B cell (primary cell): ENCODE results near the gene PLPPR3.

Source experiments
- CTCF ChIP-seq: fragments of 200-600 bp; IDR thresholded peaks from one replicate; pipeline ENCODE4 v1.8.0; 2022; ENCODE audit warnings: antibody characterized with exemption, mild to moderate bottlenecking
- EZH2 ChIP-seq: IDR thresholded peaks from 2 replicates; pipeline ENCODE4 v1.6.1; 2012; ENCODE audit warnings: borderline replicate concordance, low read depth, mild to moderate bottlenecking, moderate library complexity, low read length; ENCODE audit not compliant: insufficient read depth, poor library complexity, severe bottlenecking

- TF ChIP-seq CTCF (peak; percentile 48), EZH2 (no peak)
Observed at GRCh38 chr19:771332-771785, 50.4 kb downstream of the PLPPR3 start.
